K562 (cell line): ENCODE results near the gene FKBP7. TPM values are rescaled to one million over a fixed set of nuclear protein-coding genes. Genes with fewer than 3 reads are reported as not detected.

Experiments used
- CBX8 ChIP-seq: fragments of 200-600 bp; sonication (generic); IDR thresholded peaks from 2 replicates; pipeline ENCODE4 v1.6.1; 2012; ENCODE audit warnings: borderline replicate concordance, mixed run types, low read depth, mild to moderate bottlenecking, moderate library complexity, mixed read lengths, low read length, control low read depth, inconsistent platforms; ENCODE audit not compliant: poor library complexity, severe bottlenecking; ENCODE audit errors: extremely low read depth
- HCFC1 ChIP-seq: IDR thresholded peaks from 2 replicates; pipeline ENCODE4 v1.6.1; 2012; ENCODE audit warnings: low read depth, low read length, improper control_type of control experiment
- NEUROD1 ChIP-seq: fragments of 150-350 bp; IDR thresholded peaks from 2 replicates; pipeline ENCODE4 v1.6.1; 2014; ENCODE audit warnings: borderline replicate concordance, low read length, low read depth; ENCODE audit not compliant: partially characterized antibody
- NFE2 ChIP-seq: IDR thresholded peaks from 2 replicates; pipeline ENCODE4 v1.6.1; 2014; ENCODE audit warnings: antibody characterized with exemption, low read depth
- PHF8 ChIP-seq: fragments of 200-600 bp; sonication (generic); IDR thresholded peaks from 2 replicates; pipeline ENCODE4 v1.6.1; 2012; ENCODE audit warnings: mixed run types, mild to moderate bottlenecking, inconsistent platforms, low read length, moderate library complexity, borderline replicate concordance
- SRF ChIP-seq, 2 experiments: fragments of 250-450, 450-650 bp in 1 of 2; sonication (Bioruptor Pico) in 1 of 2; sonication (generic) in 1 of 2; formaldehyde crosslinking; IDR thresholded peaks; 2 replicates each; pipeline versions ENCODE4 v1.5.0 to v1.5.1; 2020 to 2022; ENCODE audit warnings: mild to moderate bottlenecking in 1 of 2, missing genetic modification reagents in 1 of 2
- ZNF124 ChIP-seq: sonication (generic); formaldehyde crosslinking; IDR thresholded peaks from 2 replicates; pipeline ENCODE4 v1.8.1; 2022; ENCODE audit warnings: missing genetic modification reagents
- polyA plus RNA-seq, 8 experiments: library from polyadenylated mRNA; depleted of rRNA in 4 of 8; stranded (reverse) in 5 of 8; unstranded in 3 of 8; fragments of >200 nt; fragmentation: Nextera tagmentation in 2 of 8; fragmentation: Illumina TruSeq in 1 of 8; extraction: Ambion mirVana in 2 of 8; extraction: Trizol in 1 of 8; gene quantifications; 2 replicates each; pipeline versions ENCODE4 v1.2.1 to v1.2.3, GENCODE V29; 2011 to 2014; ENCODE audit warnings: inconsistent platforms in 1 of 8, missing spikeins in 1 of 8
- total RNA-seq, 7 experiments: library from RNA; depleted of rRNA in 6 of 7; stranded (reverse); fragments of >200 nt in 6 of 7; fragmentation: Illumina TruSeq in 2 of 7; extraction: Trizol in 2 of 7; gene quantifications; 2 replicates each; pipeline versions ENCODE4 v1.2.1 to v1.2.3, GENCODE V29; 2011 to 2021; ENCODE audit warnings: low replicate concordance in 1 of 7
- TF ChIP-seq, protein P1 (sequence below): fragments of 450-650 bp; IDR thresholded peaks from 2 replicates; pipeline ENCODE4 v1.6.1; 2016; ENCODE audit warnings: mild to moderate bottlenecking, moderate library complexity
- TF ChIP-seq, protein P2 (sequence below): fragments of 450-650 bp; formaldehyde crosslinking; IDR thresholded peaks from 2 replicates; pipeline ENCODE4 v1.4.0; 2020; ENCODE audit warnings: mild to moderate bottlenecking, moderate library complexity

Gene FKBP7
- total and polyA plus RNA-seq, 9 of the 15 experiments (the other 6 are each of a cell fraction or from before 2014, with no cell fraction given), result 6.1 to 23.2 (median 19.0) TPM

DNA sequence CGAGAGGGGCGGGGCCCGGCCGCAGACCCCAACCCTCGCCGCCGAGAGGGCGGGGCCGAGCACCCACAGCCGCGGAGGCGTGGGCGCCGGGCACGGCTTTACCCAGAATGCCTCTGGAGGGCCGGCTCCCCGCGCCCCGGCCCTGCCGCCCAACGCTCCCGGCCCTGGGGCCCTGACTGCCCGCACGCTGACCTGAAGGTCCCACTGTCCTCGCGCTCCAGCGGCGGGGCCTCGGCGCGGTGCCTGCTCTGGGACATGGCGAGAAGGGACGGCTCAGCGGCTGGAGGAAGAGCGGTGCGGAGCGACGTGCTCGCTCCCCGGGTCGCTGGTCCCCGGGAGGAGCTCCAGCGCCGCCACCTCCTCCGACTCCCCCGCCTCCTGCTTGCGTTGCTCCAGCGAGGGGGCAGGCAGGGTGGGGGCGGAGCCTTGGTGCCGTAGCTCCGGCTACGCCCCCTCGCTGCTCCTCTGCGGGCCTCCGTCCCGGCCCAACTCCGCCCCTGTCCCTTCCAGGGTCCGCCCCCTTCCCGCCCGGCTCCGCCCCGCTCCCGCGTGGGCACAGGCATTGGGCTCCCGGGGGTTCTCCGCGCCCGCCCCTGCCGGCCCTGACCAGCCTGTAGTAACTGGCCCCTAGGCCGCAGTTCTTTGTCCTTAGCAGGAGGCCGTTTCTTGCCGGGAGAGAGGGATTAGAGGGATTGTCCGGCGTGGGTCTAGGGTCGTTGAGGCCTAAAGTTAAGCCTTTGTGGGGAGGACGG lies 27.4 kb downstream of the FKBP7 start, which contains the start of the genes PJVK and PRKRA (continued):
- TF ChIP-seq, protein P1, sequence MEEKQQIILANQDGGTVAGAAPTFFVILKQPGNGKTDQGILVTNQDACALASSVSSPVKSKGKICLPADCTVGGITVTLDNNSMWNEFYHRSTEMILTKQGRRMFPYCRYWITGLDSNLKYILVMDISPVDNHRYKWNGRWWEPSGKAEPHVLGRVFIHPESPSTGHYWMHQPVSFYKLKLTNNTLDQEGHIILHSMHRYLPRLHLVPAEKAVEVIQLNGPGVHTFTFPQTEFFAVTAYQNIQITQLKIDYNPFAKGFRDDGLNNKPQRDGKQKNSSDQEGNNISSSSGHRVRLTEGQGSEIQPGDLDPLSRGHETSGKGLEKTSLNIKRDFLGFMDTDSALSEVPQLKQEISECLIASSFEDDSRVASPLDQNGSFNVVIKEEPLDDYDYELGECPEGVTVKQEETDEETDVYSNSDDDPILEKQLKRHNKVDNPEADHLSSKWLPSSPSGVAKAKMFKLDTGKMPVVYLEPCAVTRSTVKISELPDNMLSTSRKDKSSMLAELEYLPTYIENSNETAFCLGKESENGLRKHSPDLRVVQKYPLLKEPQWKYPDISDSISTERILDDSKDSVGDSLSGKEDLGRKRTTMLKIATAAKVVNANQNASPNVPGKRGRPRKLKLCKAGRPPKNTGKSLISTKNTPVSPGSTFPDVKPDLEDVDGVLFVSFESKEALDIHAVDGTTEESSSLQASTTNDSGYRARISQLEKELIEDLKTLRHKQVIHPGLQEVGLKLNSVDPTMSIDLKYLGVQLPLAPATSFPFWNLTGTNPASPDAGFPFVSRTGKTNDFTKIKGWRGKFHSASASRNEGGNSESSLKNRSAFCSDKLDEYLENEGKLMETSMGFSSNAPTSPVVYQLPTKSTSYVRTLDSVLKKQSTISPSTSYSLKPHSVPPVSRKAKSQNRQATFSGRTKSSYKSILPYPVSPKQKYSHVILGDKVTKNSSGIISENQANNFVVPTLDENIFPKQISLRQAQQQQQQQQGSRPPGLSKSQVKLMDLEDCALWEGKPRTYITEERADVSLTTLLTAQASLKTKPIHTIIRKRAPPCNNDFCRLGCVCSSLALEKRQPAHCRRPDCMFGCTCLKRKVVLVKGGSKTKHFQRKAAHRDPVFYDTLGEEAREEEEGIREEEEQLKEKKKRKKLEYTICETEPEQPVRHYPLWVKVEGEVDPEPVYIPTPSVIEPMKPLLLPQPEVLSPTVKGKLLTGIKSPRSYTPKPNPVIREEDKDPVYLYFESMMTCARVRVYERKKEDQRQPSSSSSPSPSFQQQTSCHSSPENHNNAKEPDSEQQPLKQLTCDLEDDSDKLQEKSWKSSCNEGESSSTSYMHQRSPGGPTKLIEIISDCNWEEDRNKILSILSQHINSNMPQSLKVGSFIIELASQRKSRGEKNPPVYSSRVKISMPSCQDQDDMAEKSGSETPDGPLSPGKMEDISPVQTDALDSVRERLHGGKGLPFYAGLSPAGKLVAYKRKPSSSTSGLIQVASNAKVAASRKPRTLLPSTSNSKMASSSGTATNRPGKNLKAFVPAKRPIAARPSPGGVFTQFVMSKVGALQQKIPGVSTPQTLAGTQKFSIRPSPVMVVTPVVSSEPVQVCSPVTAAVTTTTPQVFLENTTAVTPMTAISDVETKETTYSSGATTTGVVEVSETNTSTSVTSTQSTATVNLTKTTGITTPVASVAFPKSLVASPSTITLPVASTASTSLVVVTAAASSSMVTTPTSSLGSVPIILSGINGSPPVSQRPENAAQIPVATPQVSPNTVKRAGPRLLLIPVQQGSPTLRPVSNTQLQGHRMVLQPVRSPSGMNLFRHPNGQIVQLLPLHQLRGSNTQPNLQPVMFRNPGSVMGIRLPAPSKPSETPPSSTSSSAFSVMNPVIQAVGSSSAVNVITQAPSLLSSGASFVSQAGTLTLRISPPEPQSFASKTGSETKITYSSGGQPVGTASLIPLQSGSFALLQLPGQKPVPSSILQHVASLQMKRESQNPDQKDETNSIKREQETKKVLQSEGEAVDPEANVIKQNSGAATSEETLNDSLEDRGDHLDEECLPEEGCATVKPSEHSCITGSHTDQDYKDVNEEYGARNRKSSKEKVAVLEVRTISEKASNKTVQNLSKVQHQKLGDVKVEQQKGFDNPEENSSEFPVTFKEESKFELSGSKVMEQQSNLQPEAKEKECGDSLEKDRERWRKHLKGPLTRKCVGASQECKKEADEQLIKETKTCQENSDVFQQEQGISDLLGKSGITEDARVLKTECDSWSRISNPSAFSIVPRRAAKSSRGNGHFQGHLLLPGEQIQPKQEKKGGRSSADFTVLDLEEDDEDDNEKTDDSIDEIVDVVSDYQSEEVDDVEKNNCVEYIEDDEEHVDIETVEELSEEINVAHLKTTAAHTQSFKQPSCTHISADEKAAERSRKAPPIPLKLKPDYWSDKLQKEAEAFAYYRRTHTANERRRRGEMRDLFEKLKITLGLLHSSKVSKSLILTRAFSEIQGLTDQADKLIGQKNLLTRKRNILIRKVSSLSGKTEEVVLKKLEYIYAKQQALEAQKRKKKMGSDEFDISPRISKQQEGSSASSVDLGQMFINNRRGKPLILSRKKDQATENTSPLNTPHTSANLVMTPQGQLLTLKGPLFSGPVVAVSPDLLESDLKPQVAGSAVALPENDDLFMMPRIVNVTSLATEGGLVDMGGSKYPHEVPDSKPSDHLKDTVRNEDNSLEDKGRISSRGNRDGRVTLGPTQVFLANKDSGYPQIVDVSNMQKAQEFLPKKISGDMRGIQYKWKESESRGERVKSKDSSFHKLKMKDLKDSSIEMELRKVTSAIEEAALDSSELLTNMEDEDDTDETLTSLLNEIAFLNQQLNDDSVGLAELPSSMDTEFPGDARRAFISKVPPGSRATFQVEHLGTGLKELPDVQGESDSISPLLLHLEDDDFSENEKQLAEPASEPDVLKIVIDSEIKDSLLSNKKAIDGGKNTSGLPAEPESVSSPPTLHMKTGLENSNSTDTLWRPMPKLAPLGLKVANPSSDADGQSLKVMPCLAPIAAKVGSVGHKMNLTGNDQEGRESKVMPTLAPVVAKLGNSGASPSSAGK, result no peak
- TF ChIP-seq, protein P2, sequence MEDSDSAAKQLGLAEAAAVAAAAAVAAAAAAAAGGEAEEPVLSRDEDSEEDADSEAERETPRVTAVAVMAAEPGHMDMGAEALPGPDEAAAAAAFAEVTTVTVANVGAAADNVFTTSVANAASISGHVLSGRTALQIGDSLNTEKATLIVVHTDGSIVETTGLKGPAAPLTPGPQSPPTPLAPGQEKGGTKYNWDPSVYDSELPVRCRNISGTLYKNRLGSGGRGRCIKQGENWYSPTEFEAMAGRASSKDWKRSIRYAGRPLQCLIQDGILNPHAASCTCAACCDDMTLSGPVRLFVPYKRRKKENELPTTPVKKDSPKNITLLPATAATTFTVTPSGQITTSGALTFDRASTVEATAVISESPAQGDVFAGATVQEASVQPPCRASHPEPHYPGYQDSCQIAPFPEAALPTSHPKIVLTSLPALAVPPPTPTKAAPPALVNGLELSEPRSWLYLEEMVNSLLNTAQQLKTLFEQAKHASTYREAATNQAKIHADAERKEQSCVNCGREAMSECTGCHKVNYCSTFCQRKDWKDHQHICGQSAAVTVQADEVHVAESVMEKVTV, result no peak
- TF ChIP-seq CBX8 (no peak), HCFC1 (peak; percentile 5; the same call in 1 of the 2 replicates), NEUROD1 (no peak), NFE2 (no peak; the same call in 1 of the 2 replicates), ZNF124 (CRISPR knock-in tag) (no peak), SRF (CRISPR knock-in tag; IDR thresholded peaks at IDR 0.05) (peak in 1 of 2 experiments; percentile 75; a peak in 1 of 4 replicates), PHF8 (peak; percentile 98)
